GM18505 (cell line): ENCODE results near the gene NRG2.

ENCODE experiments used
- ATAC-seq: cut with Tn5 transposase; IDR thresholded peaks from one replicate; pipeline ENCODE4 v1.9.1; 2021; ENCODE audit not compliant: unreplicated experiment
- POLR2A ChIP-seq: IDR thresholded peaks from 4 replicates; pipeline ENCODE4 v1.6.1; 2011; ENCODE audit warnings: borderline replicate concordance; ENCODE audit not compliant: insufficient read depth, insufficient read length; ENCODE audit errors: extremely low read depth

The NRG2 gene

DNA sequence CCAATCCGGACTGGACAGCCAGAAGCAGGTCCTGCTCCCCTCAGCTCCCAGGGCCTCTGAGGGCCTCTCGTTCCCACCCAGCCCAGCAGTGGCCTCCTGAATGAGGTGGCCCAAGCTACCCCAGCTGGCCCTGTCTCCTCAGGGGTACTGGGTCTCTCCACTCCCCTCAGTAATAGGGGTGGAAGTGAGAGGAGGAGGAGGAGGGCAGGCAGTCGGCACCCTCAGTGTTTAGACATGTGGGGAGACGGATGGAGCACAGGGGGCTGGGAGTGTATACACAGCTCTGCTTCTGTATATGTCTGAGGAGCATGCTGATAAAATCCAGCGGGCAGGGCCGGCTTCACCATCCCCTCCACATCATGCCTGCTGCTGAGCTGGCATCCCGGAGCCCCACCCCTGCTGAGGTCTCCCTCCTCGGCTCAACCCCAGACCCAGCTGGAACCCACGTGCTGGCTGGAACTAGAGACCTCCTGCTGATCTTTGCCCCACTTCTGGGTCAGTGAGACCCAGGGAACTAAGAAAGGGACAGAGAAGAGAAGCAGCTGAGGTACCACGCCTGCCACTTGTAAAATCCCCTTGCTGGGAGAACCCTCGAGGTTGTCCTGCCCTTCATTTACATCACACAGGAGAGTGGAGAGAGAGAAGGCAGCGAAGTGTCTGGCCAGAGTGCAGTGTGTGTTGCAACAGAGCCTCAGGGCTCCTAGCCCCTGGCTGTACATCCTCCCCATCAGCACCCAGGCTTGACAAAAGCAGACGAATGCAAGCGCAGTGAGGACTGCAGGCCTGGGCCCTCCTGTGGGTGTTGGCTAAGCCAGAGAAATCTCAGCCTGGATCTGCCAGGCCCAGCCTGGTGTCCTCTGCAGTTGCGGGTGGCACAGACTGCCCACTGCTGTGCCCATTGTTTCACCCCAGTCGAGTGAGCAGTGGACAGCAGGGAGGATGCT, 170.0 kb downstream of the NRG2 start:
- no peak for ATAC-seq
- TF ChIP-seq POLR2A: no peak

DNA sequence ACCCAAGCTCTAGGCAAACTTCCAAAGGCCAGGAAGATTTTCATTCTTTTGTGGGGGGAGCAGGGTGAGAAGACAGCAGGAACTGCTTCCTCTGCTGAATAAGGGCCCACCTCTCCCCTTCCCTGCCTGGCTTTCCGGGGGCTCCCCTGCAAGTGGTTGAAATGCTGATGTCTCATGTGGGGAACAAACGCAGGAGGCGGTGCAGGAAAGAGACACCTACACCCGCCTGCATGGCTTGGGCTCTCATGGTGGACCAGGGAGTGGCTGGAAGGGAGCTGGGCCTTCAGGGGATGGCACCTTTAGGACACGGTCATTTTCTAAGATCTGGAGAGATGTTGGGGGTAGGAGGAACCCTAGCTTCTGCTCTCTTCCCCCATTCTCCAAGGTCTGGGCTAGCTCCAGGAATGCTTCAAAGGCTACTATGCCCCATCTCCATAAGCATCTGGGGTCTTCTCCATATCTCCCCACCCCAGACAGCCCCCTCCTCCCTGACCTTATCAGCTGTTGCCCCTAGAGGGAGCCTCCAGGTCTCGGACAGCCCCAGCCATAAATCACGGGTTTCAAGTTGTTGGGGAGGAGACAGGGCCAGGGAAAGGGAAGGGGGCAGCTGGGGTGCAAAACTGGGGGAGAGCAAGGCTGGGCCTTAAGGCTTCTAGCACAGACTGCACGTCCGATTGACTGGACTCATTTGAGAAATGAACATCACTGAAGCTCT, 170.9 kb downstream of the NRG2 start:
- ATAC-seq: no peak
- TF ChIP-seq POLR2A: no peak

DNA sequence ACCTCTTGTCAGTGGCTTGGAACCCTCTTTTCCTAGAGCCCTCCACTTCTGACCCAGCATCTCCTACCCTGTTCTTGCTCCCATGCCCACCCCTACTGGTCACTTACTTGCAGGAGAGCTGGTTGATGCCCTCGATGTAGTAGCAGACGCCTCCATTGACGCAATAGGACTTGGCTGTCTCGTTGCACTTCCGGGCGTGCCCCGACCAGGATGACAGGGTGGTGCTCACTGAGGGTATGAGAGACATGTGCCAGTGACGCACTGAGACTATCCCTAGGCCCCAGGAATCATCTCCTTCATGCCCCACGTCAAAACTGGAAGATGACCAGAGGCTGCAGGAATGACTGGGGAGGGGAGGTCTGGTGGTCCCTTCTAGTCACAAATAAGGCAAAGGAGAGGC, 171.5 kb downstream of the NRG2 start:
- no peak for ATAC-seq
- no peak for TF ChIP-seq POLR2A

DNA sequence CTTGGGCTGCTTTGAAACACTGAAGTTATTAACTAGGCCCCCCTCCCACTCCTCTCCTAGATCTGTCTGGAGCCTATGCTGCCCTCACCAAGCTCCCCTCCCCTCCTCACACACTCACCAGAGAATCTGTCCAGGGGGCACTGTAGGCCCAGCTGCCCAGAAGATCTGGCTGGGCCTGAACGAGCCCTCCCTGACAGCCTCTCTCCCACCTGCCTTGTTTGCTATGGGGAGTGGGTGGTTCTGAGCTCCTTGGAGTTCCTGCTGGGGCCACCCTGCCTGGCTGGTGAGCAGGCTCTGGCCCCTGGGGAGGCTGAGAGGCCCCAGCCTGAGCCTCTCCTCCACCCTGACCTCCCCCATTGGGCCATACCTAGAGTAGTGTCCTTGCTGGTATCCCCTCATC, 172.4 kb downstream of the NRG2 start:
- no peak for ATAC-seq
- no peak for TF ChIP-seq POLR2A

DNA sequence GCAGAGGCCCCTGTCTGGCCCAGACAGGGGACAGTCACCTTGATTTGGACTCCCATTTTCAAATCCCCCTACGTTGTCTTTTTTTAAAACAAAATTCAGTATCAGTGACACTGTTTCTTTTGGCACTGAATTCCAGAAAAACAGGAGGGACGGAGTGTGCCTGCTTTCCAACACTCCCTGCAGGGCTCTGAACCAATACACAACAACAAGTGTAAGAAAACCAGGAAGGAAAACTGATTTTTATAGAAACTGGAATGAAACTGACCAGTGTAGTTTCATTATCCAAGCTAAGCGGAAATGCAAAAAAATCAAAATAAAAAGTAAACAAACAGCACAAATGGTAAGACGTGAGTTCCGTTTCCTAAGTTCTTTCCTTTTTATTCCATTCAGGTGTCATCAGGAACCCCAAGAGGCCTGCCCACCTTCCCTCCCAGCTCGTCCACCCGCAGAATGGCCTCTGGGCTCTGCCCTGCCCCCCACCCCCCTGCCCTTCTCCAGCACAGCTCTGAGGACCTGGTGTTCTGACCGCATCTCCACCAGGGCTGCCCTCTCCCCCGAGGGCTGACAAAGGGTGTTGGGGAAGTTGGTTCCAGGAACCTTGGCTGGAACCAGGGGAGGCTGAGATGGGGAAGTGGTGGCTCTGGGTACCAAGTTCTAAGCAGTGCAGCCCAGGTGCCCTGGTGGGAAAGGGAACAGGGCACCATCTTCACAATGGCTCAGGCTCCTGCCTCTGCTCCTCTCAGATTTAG, 173.9 kb downstream of the NRG2 start:
- no peak for ATAC-seq
- no peak for TF ChIP-seq POLR2A

DNA sequence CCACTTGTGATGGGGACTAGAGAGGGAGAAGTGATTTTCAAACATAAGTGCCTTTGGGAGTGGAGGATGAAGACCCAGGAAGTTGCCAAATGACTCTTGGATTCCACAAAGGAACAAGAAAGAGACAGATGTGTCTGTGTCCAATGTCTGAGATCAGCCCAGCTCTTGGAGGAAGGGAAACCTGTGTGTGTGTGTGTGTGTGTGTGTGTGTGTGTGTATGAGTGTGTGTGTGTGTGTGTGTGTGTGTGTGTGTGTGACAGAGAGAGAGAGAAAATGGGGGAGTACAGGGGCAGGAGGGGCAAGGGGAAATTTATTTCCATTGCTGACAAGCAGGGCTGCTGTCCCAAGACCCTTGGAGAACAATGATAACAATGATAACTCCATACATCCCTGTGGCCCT, 175.5 kb downstream of the NRG2 start:
- ATAC-seq: no peak

DNA sequence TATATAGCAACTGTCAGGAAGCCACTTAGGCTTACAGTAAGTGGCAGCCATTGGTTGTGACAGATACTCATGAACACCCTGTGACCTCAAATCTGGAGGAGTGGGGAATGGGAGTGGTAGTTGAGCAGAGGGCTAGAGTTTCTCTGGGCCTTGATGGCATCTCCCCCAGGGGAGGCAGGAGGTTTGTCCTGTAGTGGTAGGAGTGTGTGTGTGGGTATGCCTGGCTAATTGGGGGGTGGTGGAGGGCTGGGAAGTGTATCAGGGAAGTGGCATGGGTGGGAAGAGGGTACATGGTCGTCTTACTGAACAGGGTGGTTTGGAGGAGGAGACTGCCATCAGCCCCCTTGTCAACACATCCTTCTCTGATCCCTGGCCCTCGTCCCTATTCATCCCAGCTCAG, 176.0 kb downstream of the NRG2 start:
- no peak for ATAC-seq
- TF ChIP-seq POLR2A: no peak

More for the DNA sequence above, 175.5 kb downstream of the NRG2 start:
- TF ChIP-seq POLR2A: no peak

DNA sequence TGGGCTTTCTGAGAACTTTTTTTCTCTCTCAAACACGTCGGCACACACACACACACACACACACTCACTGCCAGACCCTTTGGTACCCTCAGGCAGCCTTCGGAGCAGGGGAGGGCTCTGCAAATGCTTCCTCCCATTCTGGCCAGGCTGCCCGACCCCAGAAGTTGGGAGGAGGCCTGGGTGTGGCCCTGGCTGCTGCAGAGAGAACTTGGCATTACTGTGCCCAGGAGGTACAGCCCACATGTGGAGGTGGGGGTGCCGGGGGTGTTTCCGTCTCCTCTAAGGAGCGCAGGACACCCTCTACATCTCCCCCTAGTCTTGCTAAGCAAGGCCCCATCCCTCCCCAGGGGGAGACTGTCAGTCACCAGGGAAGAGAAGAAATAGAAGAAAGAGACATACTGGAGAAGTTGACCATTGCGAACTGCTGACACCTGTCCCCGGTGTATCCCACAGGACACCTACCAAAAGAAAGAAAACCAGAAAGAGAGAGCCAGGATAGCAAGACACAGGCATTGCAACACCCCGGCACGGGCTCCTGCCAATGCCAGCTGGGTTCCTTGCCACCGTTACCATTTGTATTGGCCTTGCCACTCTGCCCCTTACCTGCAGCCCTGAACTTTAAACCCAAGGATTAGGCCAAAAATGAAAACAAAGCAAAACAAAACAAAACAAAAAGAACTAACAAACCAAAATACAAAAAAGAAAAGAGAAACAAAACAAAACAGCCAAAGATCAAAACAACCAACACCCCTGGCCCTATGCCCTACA, 178.2 kb downstream of the NRG2 start:
- TF ChIP-seq POLR2A: no peak
- ATAC-seq: no peak

DNA sequence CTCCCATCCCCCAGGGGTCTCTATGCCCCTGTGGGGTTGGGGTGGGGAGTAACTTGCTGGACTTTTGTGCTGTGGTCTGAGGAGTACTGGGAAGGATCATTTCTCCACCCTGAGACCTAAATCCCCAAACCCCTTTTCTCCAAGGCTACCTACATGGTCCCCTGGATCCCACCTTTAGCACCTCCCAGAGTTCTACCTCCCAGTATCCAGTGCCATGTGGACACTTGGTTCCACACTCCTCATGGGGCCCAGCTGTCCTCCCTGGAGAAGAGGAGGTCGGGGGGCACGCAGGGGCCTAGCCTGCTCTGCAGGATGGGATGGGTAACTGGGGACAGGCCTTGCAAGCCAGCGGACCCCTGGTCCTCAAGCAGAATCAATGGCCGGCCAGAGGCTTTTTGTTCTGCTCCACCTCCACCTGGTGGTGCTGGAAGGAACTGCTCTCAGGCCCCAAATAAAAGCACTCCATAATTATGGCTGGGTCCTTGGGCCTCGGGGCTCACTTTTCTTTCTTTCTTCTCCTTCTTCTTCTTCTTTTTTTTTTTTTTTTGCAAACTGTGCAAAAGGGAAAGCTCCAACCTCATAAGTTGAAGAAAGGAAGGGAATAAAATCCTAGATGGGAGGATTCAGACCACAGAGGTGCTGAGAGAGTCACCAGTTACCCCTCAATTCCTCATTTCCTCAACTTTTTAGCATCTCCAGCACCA, 179.1 kb downstream of the NRG2 start:
- ATAC-seq: no peak
- no peak for TF ChIP-seq POLR2A

DNA sequence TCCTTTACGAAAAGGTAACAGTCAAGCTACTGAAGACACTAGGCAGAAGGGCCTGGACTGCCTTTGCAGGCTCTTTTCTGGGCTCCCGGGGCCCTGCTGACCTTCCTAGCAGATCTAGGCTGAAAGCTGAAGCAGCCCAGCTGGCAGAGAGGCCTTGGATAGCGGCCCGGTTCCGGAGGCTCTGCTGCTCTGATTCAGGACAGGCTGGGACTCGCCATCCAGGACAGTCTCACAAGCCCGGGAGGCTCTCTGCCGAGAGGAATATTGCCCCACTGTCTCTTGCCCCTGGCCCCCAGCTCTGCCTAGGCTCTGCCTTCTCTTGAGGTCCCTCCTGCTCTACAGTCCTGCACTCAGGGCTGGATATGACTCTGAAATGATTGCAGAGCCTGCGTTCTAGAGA, 179.7 kb downstream of the NRG2 start:
- ATAC-seq: no peak
- TF ChIP-seq POLR2A: no peak

DNA sequence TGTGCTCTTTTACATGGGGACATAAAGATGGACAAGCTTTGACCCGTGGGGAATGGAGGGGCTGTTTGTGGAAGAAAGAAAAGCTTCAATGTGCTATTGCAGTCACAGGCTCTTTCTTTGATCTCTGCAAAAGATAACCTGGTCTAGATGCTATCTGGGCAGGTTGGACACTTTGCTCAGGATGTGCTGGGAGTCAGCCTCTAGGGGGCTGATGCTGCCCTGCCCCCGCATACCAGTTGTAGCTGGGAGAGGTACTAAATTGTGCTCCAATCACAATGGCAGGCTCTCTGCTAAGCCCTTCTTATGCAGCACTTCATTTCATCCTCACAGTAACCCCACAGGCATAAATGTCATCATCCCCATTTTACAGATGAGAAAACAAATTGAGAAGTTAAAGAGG, 180.3 kb downstream of the NRG2 start:
- TF ChIP-seq POLR2A: no peak
- no peak for ATAC-seq

DNA sequence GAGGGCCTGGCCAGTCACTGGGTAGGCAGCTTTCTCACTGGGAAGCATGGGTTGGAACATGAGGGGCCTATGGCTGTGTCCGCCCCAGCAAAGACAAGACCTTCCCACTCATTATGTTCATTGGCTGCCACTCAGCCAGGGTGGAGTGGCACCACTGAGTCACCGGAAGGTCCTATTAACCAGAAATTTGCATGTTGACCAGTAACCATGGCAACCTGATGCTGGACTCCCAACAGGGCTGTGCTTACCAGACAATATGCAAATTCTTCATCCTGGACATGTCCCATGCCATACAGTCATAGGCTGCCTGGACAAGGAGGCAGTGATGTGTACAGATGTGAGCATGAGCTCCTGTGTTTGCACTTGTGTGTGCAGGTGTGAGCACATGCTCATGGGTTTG, 180.8 kb downstream of the NRG2 start:
- ATAC-seq: no peak
- no peak for TF ChIP-seq POLR2A
